Measurements from ENCODE around the gene SLAMF1. TPM values are rescaled to one million over a fixed set of nuclear protein-coding genes. Genes with fewer than 3 reads are reported as not detected.

Gene SLAMF1
- total RNA-seq, 1 donor from 2014 or later: not detected

DNA sequence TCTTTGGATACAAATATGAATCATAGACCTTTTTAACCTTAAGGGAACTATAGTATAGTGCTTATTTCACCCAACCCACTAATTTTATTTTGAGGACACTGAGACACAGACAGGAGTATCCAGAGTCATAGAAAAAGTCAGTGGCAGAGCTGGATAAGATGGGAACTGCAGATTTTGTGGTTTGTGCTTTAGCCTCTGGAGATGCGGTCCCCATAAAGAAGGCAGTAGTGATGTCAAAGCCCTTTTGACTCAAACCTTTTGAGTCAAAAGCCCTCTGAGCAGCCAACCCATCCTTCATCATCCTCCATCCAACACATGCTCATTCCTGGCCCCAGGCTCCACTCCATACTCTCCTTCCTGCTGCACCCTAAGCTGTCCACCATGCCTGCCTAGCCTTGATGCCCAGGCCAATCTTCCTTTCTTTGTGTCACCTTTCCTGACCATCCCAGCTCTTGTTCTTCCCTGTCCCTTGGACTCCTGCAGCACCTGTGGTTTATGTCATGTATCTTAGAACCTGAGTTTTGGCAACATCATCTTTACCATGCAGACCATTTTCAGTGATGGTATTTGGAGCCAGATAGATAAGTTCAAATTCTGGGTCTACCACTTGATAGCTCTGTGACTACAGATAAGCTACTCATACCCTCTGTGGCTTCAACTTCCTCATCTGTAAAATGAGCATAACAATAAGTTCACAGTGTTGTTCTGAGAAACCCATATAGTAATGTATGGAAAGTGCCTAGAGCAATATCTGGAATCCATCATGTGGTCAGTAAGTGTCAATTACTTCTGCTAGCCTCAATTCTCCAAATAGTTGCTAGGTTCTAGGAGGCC, 20.1 kb downstream of the SLAMF1 start:
- FAIRE-seq: no peak
- DNase-seq (ENCODE audit: low spot score in 2 of 2): no peak

DNA sequence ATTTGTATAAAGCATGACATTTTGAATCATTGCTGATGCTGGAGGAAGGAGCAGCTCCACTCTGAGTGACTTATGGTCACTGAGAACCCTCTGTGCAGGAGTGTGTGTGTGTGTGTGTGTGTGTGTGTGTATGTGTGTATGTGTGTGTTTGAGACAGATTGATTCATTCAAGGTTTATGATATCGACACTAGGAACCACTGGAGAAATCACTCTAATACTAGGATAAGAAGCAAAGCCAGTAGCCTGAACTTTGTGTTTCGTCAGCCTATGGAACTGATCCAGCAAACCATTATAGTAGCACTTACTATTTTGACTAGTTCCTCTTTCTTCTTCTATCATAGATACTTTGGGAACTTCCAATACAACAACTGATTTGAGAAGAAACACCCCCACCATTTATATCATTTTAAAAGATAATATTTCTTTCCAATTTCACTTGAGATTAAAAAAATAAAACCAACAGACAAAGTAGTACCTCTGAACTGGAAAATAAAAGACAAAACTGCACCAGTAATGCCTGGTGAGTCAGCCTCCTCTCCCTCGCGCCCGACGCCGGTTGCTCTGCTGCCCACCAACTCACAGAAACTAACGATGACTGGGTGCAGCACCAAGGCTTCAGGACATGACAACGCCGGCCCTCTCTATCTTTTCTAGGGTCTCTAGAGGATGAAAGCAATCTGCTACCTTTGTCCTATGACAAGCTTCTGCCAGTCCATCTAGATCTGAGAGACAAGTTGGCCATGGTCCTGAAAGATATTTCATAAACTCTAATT, 20.9 kb downstream of the SLAMF1 start:
- DNase-seq (ENCODE audit: low spot score in 2 of 2): no peak
- no peak for FAIRE-seq

DNA sequence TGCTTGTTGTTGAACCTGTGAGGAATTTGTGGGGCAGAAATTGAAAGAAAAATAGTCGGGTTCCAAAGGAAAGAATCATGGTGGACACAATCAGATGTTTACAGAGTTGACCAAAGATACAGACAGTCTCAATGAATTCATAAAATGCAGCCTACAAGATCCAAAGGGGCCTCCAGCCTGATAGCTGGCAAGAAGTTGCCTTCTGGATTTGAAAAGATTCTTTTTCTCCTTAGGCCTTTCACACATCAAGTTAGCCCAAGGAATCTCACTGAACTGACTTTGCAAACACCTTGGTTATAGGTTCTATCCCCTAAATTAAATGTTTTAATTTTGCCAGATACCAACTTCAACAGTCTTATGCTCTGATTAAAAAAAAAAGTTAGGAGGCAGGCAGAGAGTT, 21.5 kb downstream of the SLAMF1 start:
- DNase-seq (ENCODE audit: low spot score in 2 of 2): no peak

DNA sequence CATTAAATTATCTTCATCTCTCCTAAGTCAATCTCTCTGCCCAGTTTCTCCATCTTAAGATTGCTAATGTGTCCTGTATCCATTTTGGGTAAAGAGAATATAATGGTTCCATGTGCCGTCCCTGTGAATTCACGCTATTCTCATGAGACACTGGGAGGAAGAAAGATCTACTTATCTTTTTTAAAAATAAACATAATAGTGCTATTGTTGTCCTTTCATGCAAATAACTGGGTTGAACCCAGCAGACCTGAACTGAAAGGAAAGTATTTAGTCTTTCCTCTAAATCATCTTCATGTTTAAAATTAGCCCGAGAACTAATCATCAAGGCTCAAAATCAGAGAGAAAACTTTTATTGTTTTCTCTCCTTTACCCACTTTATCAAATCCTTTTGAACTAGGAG, 22.4 kb downstream of the SLAMF1 start:
- DNase-seq (ENCODE audit: low spot score in 2 of 2) (no peak), FAIRE-seq (no peak)

More for the DNA sequence above, 21.5 kb downstream of the SLAMF1 start:
- no peak for FAIRE-seq

DNA sequence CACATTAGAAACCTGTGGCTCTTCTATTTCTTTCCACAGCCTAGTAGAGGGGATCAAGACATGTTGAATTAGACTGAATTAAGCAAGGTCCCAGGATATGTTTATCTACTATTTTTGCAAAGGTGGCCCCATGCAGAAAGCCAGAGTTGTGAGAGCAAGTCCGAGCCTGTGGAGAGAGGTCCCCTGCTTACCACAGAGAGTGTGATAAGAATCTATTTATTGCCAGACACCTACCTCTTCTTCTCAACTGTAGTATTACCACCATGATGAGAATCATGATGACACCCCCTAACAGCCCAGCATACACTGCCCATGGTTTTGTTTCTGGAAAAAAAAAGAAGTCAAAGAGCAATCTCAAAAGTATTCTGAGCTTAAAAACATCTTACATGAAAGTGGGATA, 23.0 kb downstream of the SLAMF1 start:
- FAIRE-seq (no peak), DNase-seq (ENCODE audit: low spot score in 2 of 2) (no peak)

DNA sequence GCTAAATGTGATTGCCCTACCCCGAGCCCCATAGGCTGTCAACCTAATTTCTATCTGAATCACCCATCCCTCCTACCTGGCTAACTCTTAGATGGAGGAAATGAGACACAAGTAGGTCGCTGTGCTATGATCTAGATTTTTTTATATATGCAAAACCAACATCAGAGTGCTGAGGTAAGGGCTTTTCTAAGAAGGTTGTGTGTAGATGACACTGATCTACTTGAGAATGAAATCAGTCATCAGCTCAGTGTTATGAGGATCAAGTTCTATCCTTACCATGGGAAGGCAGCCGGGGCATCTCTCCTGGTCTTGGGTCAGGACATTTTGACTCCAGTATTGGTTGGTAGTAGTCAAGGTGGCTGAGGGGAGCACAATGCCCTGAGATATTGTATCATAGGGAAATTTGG, 23.6 kb downstream of the SLAMF1 start:
- FAIRE-seq (no peak), DNase-seq (ENCODE audit: low spot score in 2 of 2) (no peak)

DNA sequence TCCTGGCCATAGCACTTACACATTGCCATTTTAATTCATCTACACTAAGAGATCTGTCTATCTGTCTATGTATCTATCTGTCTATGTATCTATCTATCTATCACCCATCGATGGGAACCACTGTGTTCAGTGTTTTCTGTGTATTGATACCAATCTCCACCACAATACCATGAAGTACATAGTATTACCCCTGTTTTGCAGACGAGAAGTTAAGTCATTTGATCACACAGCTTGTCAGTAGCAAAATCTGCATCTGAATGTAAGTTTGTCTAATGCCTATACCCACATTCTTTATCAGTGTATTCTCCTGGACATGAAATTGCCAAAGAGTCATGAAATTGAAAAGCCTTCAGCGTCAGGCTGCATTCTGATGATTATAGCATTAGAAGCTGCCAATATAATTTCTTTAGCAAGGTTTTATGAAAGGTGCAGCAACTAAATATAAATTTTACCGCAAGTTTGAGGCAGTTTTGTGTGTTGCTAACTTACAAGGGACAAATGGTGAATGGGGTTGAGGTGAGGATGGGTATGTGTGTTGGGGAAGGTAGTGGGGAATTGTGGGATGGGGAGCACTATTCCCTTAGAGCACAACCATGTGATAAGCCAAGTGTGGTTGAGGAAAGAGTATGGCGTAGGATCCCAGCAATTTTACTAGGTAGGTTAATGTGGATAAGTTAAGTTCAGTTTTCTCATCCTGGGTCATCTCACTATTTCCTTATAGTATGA, 24.2 kb downstream of the SLAMF1 start:
- DNase-seq (ENCODE audit: low spot score in 2 of 2) (no peak), FAIRE-seq (no peak)

DNA sequence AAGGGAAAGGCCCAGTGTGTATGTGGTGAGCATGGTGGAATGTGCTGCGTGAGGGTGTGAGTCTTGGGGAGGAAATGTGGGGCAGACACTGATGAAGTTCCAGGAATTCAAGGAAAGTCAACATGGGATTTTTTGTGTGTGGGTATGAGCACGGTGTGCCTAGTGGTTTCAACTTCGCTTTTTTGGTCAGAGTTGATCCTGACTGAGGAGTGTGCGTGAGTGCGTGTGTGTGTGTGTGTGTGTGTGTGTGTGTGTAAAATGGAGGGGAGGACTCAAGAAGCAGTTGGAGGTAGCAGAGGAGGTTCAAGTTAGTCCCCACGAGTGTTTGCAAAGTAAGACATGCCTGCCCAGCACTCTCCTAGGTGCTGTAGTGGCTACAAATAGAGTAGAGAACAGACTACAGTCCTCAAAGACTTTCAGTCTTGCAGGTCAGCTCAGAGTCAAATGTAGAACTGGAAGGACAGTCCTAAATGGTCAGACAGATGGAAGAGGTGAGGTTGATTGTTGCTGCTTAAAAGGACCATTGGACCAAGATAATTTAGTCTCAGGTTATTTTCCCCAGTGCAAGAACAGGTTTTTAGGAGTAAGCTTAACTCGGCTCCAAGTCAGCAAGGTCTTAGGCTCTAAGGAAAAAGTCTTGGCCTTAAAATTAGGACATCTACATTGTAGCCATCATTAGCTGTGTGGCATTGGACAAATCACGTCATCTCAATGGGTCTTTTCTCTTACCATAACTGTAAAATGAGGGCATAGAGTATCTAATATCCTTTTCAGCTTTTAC, 25.0 kb downstream of the SLAMF1 start:
- no peak for FAIRE-seq
- no peak for DNase-seq (ENCODE audit: low spot score in 2 of 2)

DNA sequence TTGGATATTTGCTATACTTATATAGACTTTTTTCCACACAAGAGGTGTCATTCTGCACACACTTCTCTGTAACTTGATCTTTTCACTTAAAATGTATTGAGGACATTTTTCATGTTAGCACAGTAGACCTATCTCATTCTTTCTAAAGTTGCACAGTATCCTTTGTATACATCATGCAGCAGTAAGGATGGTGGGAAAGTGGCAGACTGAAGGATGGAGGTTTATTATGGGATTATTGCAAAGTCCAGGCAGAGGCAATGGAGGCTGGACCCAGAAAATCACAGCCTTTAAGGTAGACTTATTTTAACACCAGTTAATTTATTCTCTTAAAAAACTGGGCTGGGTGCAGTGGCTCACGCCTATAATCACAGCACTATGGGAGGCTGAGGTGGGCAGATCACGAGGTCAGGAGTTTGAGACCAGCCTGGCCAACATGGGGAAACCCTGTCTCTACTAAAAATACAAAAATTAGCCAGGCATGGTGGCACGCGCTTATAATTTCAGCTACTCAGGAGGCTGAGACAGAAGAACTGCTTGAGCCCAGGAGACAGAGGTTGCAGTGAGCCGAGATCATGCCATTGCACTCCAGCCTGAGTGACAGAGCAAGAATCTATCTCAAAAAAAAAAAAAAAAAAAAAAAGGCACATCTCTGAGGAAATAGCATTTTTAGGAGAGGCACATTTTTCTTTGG, 25.8 kb downstream of the SLAMF1 start:
- DNase-seq (ENCODE audit: low spot score in 2 of 2) (no peak), FAIRE-seq (no peak)

DNA sequence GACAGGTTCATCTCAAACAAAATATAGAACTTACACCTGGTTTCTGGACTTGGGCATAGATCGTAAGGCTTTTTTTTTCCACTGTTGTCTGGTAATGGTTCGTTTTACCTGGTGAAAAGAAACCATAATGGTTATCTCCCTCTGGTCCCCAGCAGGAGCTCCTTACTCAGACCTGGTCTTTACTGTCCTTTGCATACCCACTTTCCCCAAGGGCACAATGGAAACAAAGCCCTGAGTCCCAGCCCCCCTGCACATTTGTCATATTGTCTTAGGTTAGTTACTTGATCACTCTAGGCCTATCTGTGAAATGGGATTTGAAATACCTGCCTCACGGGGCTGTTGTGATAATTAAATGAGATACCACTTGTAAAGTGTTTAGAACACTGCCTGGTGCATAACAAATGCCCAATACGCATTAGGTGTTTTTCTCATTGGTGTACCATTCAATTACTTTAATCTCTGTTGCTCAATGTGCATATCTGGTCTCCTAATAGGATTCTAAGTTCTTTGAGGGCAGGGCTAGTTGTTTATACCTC, 27.0 kb downstream of the SLAMF1 start:
- DNase-seq (ENCODE audit: low spot score in 2 of 2): no peak
- FAIRE-seq: no peak

DNA sequence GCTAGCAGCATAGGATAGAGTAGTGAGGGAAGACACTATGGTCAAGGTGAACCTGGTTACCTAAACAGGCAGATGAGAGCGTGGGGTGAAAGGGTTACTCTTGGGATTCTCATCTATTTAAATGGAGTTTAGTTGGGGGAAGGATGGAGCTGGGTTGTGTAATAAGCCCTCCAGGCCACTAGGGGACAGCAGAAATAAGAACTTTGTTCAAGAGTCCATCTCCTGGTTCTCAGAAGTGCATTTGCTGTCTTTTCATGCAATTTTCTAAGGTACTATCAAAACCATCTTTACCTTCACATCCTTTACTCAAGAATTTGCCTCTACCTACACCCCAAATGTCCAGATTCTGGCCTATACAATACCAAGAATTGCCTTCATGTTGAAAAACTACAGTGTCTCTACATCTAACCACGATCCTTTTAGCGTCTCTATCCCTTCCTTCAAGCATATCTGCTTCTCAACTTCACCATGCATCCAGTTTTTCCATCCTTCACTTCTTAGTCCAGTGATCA, 28.0 kb downstream of the SLAMF1 start:
- FAIRE-seq (no peak), DNase-seq (ENCODE audit: low spot score in 2 of 2) (no peak)

DNA sequence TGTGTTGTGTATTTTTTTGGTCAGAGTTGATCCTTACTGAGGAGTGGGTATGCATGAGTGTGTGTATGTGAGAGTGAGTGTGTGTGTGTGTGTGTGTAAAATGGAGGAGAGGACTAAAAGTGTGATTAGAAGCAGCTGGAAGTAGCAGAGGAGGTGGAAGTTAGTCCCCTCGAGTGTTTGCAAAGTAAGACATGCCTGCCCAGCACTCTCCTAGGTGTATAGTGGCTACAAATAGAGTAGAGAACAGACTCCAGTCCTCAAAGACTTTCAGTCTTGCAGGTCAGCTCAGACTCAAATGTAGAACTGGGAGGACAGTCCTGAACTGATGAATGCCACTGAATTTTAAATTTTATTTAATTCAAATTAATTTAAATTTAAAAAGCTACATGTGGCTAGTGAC, 28.5 kb downstream of the SLAMF1 start:
- FAIRE-seq: no peak
- no peak for DNase-seq (ENCODE audit: low spot score in 2 of 2)

DNA sequence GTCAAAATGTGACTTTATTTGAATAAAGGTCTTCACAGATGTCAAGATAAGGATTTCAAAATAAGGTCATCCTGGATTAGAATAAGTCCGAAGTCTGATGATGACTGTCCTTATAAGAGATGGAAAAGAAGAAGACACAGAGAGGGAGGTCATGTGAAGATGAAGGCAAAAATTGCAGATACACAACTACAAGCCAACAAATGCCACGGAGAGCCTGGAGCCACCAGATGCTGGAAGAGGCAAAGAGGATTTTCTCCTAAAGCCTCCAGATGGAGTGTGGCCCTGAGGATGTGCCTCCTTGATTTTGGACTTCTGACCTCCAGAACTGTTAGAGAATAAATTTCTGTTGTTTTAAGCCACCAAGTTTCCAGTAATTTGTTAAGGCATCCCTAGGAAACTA, 31.2 kb downstream of the SLAMF1 start:
- DNase-seq (ENCODE audit: low spot score in 2 of 2) (no peak), FAIRE-seq (no peak)

DNA sequence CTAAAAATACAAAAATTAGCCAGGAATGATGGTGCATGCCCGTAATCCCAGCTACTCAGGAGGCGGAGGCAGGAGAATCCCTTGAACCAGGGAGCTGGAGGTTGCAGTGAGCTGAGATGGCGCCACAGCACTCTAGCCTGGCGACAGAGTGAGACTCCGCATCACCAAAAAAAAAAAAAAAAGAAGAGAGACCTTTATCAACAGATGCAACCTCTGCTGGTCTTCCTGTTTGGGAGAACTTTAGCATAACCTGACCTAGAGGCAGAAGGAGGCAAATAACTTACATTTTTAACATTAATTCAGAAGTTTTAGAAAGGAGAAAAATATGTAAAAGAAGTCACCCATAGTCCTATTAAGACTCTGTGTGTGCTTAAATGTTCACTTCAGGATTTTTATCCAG, 32.4 kb downstream of the SLAMF1 start:
- FAIRE-seq: no peak

DNA sequence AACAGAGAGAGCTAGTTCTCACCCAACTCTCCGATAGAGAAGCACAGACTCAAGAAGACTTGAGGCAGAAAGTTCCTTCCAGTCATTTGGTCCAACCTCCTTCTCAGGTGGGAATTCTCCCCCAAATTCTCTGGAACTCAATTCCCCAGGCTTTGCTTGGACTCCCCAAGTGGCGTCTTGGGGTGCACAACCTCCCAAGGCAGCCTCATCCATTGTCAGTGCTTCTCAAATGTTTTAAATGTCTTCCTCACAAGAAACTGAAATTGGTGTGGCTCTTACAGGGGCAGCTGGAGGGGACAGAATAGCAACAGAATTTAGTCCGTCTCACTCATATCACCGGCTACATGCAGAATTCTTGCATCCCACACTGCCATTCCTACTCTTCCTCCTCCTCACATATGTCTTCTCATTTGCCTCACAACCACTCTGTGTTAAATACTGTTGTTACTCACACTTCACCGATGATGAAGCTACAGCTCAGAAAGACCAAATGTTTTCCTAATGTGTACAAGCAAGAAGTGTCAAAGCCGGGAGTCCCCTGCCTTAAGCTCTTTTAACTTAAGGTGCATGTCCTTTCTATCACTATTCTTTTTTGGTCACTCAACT, 34.1 kb downstream of the SLAMF1 start:
- DNase-seq (ENCODE audit: low spot score in 2 of 2): no peak
- no peak for FAIRE-seq

More for the DNA sequence above, 32.4 kb downstream of the SLAMF1 start:
- no peak for DNase-seq (ENCODE audit: low spot score in 2 of 2)

DNA sequence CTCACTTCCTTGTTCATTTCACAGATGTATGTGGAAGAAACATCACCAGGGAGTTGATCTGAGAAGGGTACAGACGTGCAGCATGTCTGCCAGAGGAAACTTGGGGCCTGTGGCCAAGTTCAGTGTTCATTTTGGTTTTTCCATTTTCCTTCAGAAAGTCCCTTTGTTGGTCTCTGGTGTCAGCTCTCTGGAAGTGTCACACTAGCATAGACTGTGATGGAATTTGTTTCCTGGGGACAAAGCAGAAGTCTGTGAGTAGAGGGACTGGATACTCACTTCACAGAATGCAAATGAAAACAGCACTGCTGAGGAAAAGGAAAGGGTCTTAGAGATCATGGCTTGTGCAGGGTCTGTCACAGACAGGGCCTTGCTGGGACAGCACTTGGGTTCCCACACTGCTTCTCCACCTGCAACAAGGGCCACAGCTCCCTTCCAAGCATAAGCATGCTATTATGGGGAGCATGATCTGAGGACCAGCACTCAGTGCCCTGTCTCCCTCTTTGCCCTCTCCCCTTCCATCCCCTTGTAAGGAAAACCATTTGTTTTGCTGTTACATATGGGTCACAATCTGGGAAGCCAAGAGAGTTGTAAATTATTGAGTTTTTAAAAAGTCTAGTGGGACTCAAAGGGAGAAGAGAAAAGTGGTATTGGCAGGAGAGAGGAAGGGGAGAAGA, 36.1 kb downstream of the SLAMF1 start:
- no peak for FAIRE-seq
- no peak for DNase-seq (ENCODE audit: low spot score in 2 of 2)

DNA sequence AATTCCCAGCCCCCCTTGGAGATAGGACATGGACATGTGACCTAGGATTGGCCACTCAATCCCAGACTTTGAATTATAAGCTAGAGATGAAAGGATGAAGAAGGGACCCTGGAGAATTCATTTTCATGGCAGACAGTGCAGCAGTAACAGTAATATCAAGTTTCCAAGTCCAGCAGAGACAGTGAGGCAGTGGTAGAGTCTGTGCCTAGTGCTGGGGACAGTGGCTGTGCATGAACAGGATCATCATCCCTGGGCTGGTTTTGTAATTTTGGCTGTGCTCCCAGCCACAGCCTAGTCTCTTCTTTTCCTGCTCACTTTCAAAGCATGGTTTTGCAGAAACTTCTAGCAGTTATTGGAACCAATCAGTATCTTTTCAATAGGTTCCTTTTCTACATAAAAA, 37.9 kb downstream of the SLAMF1 start:
- DNase-seq (ENCODE audit: low spot score in 2 of 2): no peak
- FAIRE-seq: no peak

DNA sequence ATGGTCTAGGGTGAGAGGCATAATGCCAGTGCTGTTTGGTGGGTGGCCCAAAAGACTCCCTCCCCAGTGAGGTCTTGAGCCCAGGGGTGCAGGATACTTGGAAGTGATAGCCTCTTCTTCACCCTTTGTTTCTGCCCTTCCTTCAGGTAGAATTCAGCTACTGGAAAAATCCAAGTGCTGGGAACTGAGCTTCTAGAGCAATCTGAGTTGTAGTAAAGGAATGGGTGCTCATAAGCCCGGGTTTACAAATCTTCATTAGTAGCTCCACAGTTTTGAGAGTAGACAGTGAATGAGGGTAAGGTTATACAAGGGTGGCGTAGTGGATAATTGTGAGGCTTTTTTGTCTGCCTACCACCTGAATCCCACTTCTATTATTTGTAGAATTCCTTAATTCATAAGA, 38.3 kb downstream of the SLAMF1 start:
- FAIRE-seq (no peak), DNase-seq (ENCODE audit: low spot score in 2 of 2) (no peak)

Measured in frontal cortex (tissue), 4 donors.